GM12873 (cell line): ENCODE data around the gene GGTLC2.

ENCODE experiments used
- TF ChIP-seq, protein P1 (sequence below): IDR thresholded peaks from 2 replicates; pipeline ENCODE4 v1.5.1; 2012; ENCODE audit warnings: low read depth, mild to moderate bottlenecking, moderate library complexity, low read length, control low read depth; ENCODE audit not compliant: insufficient read depth; ENCODE audit errors: missing control alignments

Gene GGTLC2

DNA sequence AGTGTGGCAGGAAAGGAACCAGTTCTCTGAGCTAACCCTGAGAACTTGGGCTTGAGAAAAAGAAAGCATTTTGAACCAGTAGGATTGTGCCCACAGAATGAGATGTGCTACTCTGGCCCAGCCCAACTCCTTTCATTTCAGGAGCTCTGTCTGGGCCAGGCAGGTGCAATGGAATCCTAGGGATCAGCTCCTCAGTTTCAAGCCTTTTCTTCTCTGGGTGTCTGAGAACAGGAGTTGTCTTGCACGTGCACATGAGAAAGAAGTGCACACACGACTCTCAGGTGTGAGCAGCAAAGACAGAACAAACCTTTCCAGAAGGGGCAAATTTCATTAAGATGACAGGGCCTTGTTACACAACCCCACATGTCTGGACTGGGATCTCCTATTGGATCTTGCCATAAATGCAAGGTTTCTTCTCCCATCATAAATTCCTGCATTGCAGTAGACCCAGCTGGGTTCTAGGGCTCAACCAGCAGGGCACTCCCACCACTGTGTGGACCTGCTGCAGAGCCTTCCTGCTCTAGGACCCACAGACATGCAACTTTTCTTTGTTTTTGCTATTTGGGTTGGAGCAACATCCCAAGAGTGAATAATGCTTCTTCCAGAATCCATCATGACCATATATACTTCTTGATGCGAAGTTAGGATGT lies 24.5 kb upstream of the GGTLC2 start:
- TF ChIP-seq, protein P1, sequence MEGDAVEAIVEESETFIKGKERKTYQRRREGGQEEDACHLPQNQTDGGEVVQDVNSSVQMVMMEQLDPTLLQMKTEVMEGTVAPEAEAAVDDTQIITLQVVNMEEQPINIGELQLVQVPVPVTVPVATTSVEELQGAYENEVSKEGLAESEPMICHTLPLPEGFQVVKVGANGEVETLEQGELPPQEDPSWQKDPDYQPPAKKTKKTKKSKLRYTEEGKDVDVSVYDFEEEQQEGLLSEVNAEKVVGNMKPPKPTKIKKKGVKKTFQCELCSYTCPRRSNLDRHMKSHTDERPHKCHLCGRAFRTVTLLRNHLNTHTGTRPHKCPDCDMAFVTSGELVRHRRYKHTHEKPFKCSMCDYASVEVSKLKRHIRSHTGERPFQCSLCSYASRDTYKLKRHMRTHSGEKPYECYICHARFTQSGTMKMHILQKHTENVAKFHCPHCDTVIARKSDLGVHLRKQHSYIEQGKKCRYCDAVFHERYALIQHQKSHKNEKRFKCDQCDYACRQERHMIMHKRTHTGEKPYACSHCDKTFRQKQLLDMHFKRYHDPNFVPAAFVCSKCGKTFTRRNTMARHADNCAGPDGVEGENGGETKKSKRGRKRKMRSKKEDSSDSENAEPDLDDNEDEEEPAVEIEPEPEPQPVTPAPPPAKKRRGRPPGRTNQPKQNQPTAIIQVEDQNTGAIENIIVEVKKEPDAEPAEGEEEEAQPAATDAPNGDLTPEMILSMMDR: no peak

DNA sequence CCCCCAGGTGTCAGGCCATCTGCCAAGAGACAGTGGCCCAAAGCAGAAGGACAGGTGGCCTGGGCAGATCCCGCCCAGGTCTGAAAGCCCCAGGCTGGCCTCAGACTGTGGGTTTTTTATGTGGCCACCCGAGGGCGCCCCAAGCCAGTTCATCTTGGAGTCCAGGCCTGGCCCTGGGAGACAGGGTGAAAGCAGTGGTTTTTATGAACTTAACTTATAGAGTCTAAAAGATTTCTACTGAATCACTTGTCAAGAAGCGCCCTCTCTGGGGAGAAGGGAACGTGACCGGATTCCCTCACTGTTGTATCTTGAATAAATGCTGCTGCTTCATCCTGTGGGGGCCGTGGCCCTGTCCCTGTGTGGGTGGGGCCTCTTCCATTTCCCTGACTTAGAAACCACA lies 8.2 kb upstream of the GGTLC2 start:
- TF ChIP-seq, protein P1: peak; percentile 20

DNA sequence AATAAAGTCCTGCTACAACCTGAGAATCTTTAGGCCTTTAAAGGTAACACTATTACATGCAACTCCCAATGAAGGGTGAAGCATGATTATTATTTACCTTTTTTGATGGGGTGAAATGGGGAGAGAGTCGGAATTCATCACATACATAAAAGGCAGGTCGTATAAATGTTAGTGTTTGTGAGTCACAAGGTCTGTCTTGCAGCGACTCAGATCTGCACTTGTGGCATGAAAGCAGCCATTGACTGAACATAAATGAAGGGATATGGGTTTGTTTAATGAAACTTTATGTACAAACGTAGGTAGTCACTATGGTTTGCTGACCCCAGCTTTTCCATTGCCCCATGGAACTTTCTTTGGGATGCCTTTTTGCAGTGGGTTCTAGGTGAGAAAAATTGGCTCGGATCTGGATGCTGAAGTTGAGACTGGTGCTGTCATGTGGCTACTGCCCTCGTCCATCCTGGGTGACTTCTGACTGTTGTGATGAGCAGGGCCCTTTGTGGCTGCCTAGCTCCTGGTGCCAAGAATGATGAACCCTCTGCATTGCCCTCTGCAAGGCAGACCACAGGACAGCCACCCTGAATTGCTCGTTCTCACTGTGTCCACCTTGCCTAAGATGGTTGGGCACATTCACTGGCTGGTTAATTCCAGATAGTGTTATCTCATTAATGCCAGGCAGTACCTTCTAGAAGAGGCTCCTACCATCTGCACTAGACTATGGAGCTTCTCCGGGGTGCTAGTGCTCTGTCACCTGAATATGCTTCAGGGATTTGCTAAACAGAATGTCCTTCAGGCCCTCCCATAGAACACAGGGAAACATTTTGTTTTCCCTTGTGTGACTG lies 11.3 kb downstream of the GGTLC2 start:
- TF ChIP-seq, protein P1: no peak

DNA sequence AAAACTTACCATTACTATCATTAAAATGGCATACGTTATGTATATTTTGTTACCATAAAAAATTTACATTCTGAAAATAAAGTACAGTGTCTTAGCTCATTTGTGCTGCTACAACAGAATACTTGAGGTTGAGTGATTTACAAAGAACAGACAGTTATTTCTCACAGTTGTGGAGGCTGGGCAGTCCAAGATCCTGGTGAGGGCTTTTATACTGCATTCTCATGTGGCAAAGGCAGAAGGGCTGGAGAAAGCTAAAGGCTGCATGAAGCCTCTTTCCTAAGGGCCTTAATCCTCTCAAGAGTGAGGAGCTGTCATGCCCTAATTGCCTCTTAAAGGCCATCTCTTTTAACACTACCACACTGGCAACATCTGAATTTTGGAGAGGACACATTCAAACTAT lies 13.3 kb downstream of the GGTLC2 start:
- TF ChIP-seq, protein P1: no peak

DNA sequence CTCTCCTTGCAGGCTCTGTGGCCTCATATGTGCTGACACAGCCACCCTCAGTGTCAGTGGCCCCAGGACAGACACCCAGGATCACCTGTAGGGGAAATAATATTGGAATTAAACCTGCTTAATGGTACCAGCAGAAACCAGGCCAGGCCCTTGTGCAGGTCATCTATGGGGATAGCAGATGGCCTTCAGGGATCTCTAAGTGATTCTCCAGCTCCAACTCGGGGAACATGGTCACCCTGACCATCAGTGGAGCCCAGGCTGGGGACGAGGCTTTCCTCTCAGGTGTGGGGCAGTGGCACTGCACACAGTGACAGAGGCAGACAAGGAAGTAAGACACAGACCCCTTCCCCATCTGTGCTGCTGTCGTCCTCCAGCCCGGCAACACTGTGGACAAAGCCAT lies 16.9 kb downstream of the GGTLC2 start:
- TF ChIP-seq, protein P1: no peak

DNA sequence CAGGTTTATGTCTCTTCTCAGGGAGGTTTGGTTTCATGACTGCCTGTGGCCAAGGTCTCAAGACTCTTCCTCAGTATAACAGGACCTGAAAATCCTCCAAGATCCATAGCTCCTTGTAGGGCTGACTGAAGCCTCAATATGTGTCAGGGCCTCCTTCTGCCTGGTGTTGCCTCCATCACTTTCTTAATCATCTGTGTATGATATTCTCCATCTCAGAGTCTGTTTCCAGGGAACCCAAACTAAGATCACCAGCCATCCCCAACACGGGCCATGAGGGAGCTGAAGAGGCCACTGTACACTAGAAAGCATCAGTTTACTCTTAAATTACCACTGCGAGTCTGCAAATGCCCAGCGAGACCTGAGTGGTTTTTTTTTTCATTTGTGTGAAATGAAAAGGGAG lies 17.7 kb downstream of the GGTLC2 start:
- TF ChIP-seq, protein P1: no peak
